HCT116 (cell line): Measurements from ENCODE around the gene ALKBH6. TPM values are rescaled to one million over a fixed set of nuclear protein-coding genes. Genes with fewer than 3 reads are reported as not detected.
"Not testable (repeated sequence)": the region's sequence is repeated elsewhere in the genome, so short reads cannot be mapped to it uniquely, and the experiment has no call there.

Experiments
- ATAC-seq: fragments of 200-7000 bp; cut with Tn5 transposase; 2 replicates; pipeline ENCODE4 v1.9.1; 2020; ENCODE audit warnings: mild to moderate bottlenecking, moderate library complexity
- BruUV-seq: library from RNA; stranded (reverse); fragments of 400-500 nt; replicated peaks from 2 replicates; lab custom pipeline; 2021; lab: Mats Ljungman, UMichigan
- CTCF ChIA-PET: fragments of 300-600 bp; sonication (Branson Sonifier 250); formaldehyde crosslinking; loops from one replicate; lab custom pipeline; 2021; ENCODE audit warnings: antibody characterized with exemption; lab: Charles Lee
- POLR2A ChIA-PET: fragments of 300-600, 350-600 bp; sonication (Branson Sonifier 250); formaldehyde crosslinking; loops from one replicate; lab custom pipeline; 2021; ENCODE audit warnings: antibody characterized with exemption; lab: Charles Lee
- RAD21 ChIA-PET, 2 experiments: fragments of 300-600 bp; sonication (Branson Sonifier 250); formaldehyde crosslinking; loops; one replicate each; lab custom pipeline; 2023; ENCODE audit warnings: low total read pairs in 2 of 2; ENCODE audit not compliant: uncharacterized antibody in 2 of 2, unreplicated experiment in 2 of 2, low non-redundant PET in 1 of 2; lab: Charles Lee
- DNase-seq: peaks from one replicate; pipeline ENCODE4 v3.0.0-alpha.2; 2010; ENCODE audit warnings: low read depth, low spot score
- H2AFZ ChIP-seq: fragments of 200-600 bp; shearing (Covaris generic), sonication (generic); 2 replicates; pipeline ENCODE4 v1.6.1; 2017; ENCODE audit warnings: low read depth, mixed run types, mixed read lengths, antibody characterized with exemption, low read length; ENCODE audit not compliant: poor library complexity, severe bottlenecking
- H3K27ac ChIP-seq: 2 replicates; pipeline ENCODE4 v1.5.1; 2012; ENCODE audit warnings: low read depth, low read length
- H3K27me3 ChIP-seq: fragments of 200-600 bp; sonication (generic); 2 replicates; pipeline ENCODE4 v1.6.1; 2016; ENCODE audit warnings: mixed run types, low read length, mixed read lengths; ENCODE audit not compliant: insufficient read depth
- H3K36me3 ChIP-seq, 2 experiments: fragments of 200-500 bp in 1 of 2; fragments of 200-600 bp in 1 of 2; sonication (Bioruptor generic) in 1 of 2; sonication (generic) in 1 of 2; 2 replicates each; pipeline versions ENCODE4 v1.5.1 to v1.6.1; 2014 to 2016; ENCODE audit warnings: low read length in 2 of 2, inconsistent platforms in 1 of 2, mixed read lengths in 1 of 2, mixed run types in 1 of 2; ENCODE audit not compliant: insufficient read depth in 2 of 2, control insufficient read depth in 1 of 2
- H3K4me1 ChIP-seq, 2 experiments: fragments of 200-600 bp in 1 of 2; sonication (generic) in 1 of 2; 2 replicates each; pipeline versions ENCODE4 v1.5.1 to v1.6.1; 2012 to 2017; ENCODE audit warnings: low read length in 2 of 2, inconsistent platforms in 1 of 2, mild to moderate bottlenecking in 1 of 2, mixed read lengths in 1 of 2, mixed run types in 1 of 2, moderate library complexity in 1 of 2; ENCODE audit not compliant: insufficient read depth in 2 of 2, control insufficient read depth in 1 of 2
- H3K4me2 ChIP-seq: fragments of 200-600 bp; sonication (generic); 2 replicates; pipeline ENCODE4 v1.6.1; 2017; ENCODE audit warnings: mixed run types, low read length, mixed read lengths
- H3K4me3 ChIP-seq, 2 experiments: fragments of 200-600 bp in 1 of 2; sonication (generic) in 1 of 2; replicated peaks in 1 of 2; 2 replicates each; pipeline ENCODE4 v1.5.1; 2011 to 2016; ENCODE audit warnings: low read length in 2 of 2, control low read depth in 1 of 2, low read depth in 1 of 2, mild to moderate bottlenecking in 1 of 2, mixed read lengths in 1 of 2, mixed run types in 1 of 2
- H3K79me2 ChIP-seq: fragments of 200-600 bp; sonication (generic); 2 replicates; pipeline ENCODE4 v1.6.1; 2017; ENCODE audit warnings: mild to moderate bottlenecking, mixed run types, low read length, moderate library complexity, mixed read lengths; ENCODE audit not compliant: insufficient read depth
- H3K9ac ChIP-seq: fragments of 200-600 bp; sonication (generic); 2 replicates; pipeline ENCODE4 v1.6.1; 2016; ENCODE audit warnings: low read length, mixed read lengths
- H3K9me2 ChIP-seq: fragments of 200-600 bp; sonication (generic), shearing (Covaris generic); 2 replicates; pipeline ENCODE4 v1.6.1; 2017; ENCODE audit warnings: mixed run types, mild to moderate bottlenecking, moderate library complexity; ENCODE audit not compliant: insufficient read depth
- H3K9me3 ChIP-seq, 2 experiments: fragments of 200-500 bp in 1 of 2; fragments of 200-600 bp in 1 of 2; sonication (Bioruptor generic) in 1 of 2; sonication (generic) in 1 of 2; 2 replicates each; pipeline ENCODE4 v1.6.1; 2014 to 2017; ENCODE audit warnings: low read length in 2 of 2, mixed read lengths in 2 of 2, inconsistent platforms in 1 of 2, low read depth in 1 of 2, mild to moderate bottlenecking in 1 of 2, mixed run types in 1 of 2, moderate library complexity in 1 of 2; ENCODE audit not compliant: control insufficient read depth in 1 of 2, insufficient read depth in 1 of 2
- H4K20me1 ChIP-seq: fragments of 200-600 bp; sonication (generic), shearing (Covaris generic); 2 replicates; pipeline ENCODE4 v1.6.1; 2017; ENCODE audit warnings: mixed run types, mild to moderate bottlenecking, moderate library complexity; ENCODE audit not compliant: insufficient read depth
- ATF3 ChIP-seq: IDR thresholded peaks from 2 replicates; pipeline ENCODE4 v1.6.1; 2012
- ELF1 ChIP-seq: IDR thresholded peaks from 2 replicates; pipeline ENCODE4 v1.6.1; 2012; ENCODE audit warnings: low read depth, borderline replicate concordance
- SIN3A ChIP-seq: IDR thresholded peaks from 2 replicates; pipeline ENCODE4 v1.6.1; 2012; ENCODE audit warnings: low read depth
- SP1 ChIP-seq: IDR thresholded peaks from 2 replicates; pipeline ENCODE4 v1.6.1; 2012; ENCODE audit warnings: low read depth
- SRF ChIP-seq: IDR thresholded peaks from 2 replicates; pipeline ENCODE4 v1.6.1; 2012; ENCODE audit warnings: low read depth
- TCF7L2 ChIP-seq: IDR thresholded peaks from 2 replicates; pipeline ENCODE4 v1.7.0; 2011; ENCODE audit warnings: borderline replicate concordance, inconsistent platforms; ENCODE audit not compliant: insufficient read depth, insufficient read length; ENCODE audit errors: extremely low read depth
- intact Hi-C: fragments of 100-400 bp; cut with micrococcal nuclease; formaldehyde crosslinking; loops from 2 replicates; pipeline ENCODE4 v1.10.0; 2022
- total RNA-seq: library from RNA; stranded (reverse); gene quantifications from one replicate; pipeline ENCODE4 v1.2.1, GENCODE V29; 2021; ENCODE audit not compliant: unreplicated experiment

Gene ALKBH6
- total RNA-seq, 1 experiment from 2014 or later = 28.6 TPM

DNA sequence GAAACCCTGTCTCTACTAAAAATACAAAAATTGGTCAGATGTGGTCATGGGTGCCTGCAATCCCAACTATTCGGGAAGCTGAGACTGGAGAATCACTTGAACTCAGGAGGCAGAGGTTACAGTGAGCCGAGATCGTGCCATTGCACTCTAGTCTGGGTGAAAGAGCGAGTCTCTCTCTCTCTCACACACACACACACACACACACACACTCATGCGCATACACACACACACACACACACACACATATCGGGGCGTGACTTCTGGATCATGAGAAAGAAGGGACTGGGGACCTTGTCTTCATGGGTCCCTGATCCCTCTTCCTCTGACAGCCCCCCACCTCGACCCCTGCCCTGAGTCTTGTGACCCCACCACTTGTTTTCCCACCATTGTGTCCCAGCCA is 30.8 kb downstream of the ALKBH6 start:
- no peak overlapping the region for H3K4me2 ChIP-seq
- no peaks in the 10 kb centered on the region for H4K20me1 ChIP-seq
- no peak overlapping the region for H3K9ac ChIP-seq
- BruUV-seq = no TSS peak
- no peak for TF ChIP-seq ELF1
- no peak for TF ChIP-seq SRF
- TF ChIP-seq TCF7L2 = no peak
- TF ChIP-seq ATF3 = no peak
- TF ChIP-seq SP1 = no peak
- TF ChIP-seq SIN3A = no peak
- H3K79me2 ChIP-seq = no peaks in the 10 kb centered on the region
- H3K4me1 ChIP-seq = peaks cover 8 to 18% of the 10 kb centered on the region in 2 experiments; a peak in 3 of 4 replicates
- CTCF ChIA-PET = no interaction called here
- no peaks in the 10 kb centered on the region for H3K9me2 ChIP-seq
- no peak overlapping the region for H2AFZ ChIP-seq
- DNase-seq = no peak
- no peak for ATAC-seq
- H3K9me3 ChIP-seq = no peaks in the 10 kb centered on the region
- POLR2A ChIA-PET = no interaction called here
- H3K27me3 ChIP-seq = peaks cover 3% of the 10 kb centered on the region; the same call in 1 of the 2 replicates
- intact Hi-C loops = no loop called here
- no peak overlapping the region for H3K4me3 ChIP-seq
- H3K36me3 ChIP-seq = no peaks in the 10 kb centered on the region
- no peak overlapping the region for H3K27ac ChIP-seq
- RAD21 ChIA-PET = no interaction called here

- BruUV-seq, DNase-seq, H3K9ac ChIP-seq, RAD21 ChIA-PET, H3K9me3 ChIP-seq, H3K79me2 ChIP-seq, ATAC-seq, H3K9me2 ChIP-seq, H3K4me3 ChIP-seq, H3K36me3 ChIP-seq, H3K4me1 ChIP-seq, CTCF ChIA-PET, H4K20me1 ChIP-seq, intact Hi-C loops, H2AFZ ChIP-seq, H3K4me2 ChIP-seq, H3K27me3 ChIP-seq, H3K27ac ChIP-seq, POLR2A ChIA-PET: not testable (repeated sequence)
Measured at GRCh38 chr19:35980997-35981396, 33.0 kb downstream of the ALKBH6 start.
